B cell (primary cell): Measurements from ENCODE around the gene TMEM158. TPM values are rescaled to one million over a fixed set of nuclear protein-coding genes. Genes with fewer than 3 reads are reported as not detected.

Source experiments
- ATAC-seq: fragments of 200-7000 bp; cut with Tn5 transposase; one replicate; pipeline ENCODE4 v1.10.0; 2021; ENCODE audit warnings: low read depth, mild to moderate bottlenecking, moderate number of reproducible peaks, moderate library complexity
- CTCF ChIA-PET: fragments of 350-600 bp; sonication (Branson Sonifier 250); formaldehyde crosslinking; loops from one replicate; lab custom pipeline; 2021; ENCODE audit warnings: antibody characterized with exemption, inconsistent platforms; lab: Charles Lee
- POLR2A ChIA-PET: fragments of 350-600 bp; sonication (Branson Sonifier 250); formaldehyde crosslinking; loops from one replicate; lab custom pipeline; 2021; ENCODE audit warnings: antibody characterized with exemption; lab: Charles Lee
- DNase-seq: peaks from one replicate; pipeline ENCODE4 v3.0.0; 2013
- H2AFZ ChIP-seq: 2 replicates; pipeline ENCODE4 v1.6.1; 2012; ENCODE audit warnings: mild to moderate bottlenecking, low read depth, low read length; ENCODE audit not compliant: insufficient read depth, poor library complexity, severe bottlenecking
- H3K27ac ChIP-seq, 2 donors: 1 replicate in 1 of 2; 2 replicates in 1 of 2; pipeline ENCODE4 v1.5.1; 2012 to 2013; ENCODE audit warnings: low read length in 2 of 2, mild to moderate bottlenecking in 2 of 2, moderate library complexity in 1 of 2
- H3K27me3 ChIP-seq, 4 experiments: fragments of 200-600 bp in 1 of 4; sonication (generic) in 1 of 4; replicated peaks in 1 of 4; 1 replicate in 2 of 4; 2 replicates in 2 of 4; pipeline versions ENCODE4 v1.6.1 to v1.7.0; 2013 to 2016; ENCODE audit warnings: low read length in 3 of 4, mild to moderate bottlenecking in 2 of 4, mixed read lengths in 1 of 4, moderate library complexity in 1 of 4; ENCODE audit not compliant: insufficient read depth in 4 of 4, control insufficient read depth in 3 of 4; ENCODE audit errors: control extremely low read depth in 1 of 4
- H3K36me3 ChIP-seq, 2 experiments: replicated peaks in 1 of 2; 1 replicate in 1 of 2; 2 replicates in 1 of 2; pipeline versions ENCODE4 v1.6.1 to v1.7.1; 2013; ENCODE audit warnings: low read length in 1 of 2; ENCODE audit not compliant: insufficient read depth in 2 of 2, control insufficient read depth in 1 of 2; ENCODE audit errors: control extremely low read depth in 1 of 2, extremely low read depth in 1 of 2
- H3K4me1 ChIP-seq, 2 donors: fragments of 200-600 bp in 1 of 2; sonication (generic) in 1 of 2; 1 replicate in 1 of 2; 2 replicates in 1 of 2; pipeline versions ENCODE4 v1.5.1 to v1.6.1; 2013 to 2017; ENCODE audit warnings: low read length in 2 of 2; ENCODE audit not compliant: control insufficient read depth in 2 of 2, insufficient read depth in 2 of 2
- H3K4me2 ChIP-seq: replicated peaks from 2 replicates; pipeline ENCODE3; 2012; ENCODE audit warnings: mild to moderate bottlenecking, low read depth, low read length; ENCODE audit not compliant: poor library complexity, severe bottlenecking
- H3K4me3 ChIP-seq, 5 experiments: fragments of 200-600 bp in 1 of 5; sonication (generic) in 1 of 5; 1 replicate in 3 of 5; 2 replicates in 2 of 5; pipeline versions ENCODE4 v1.5.1 to v1.7.0; 2011 to 2016; ENCODE audit warnings: low read length in 4 of 5, mild to moderate bottlenecking in 4 of 5, low read depth in 2 of 5, control low read depth in 1 of 5, moderate library complexity in 1 of 5; ENCODE audit not compliant: insufficient read depth in 1 of 5; ENCODE audit errors: control extremely low read depth in 1 of 5, extremely low read depth in 1 of 5
- H3K79me2 ChIP-seq: fragments of 200-600 bp; sonication (generic); one replicate; pipeline ENCODE4 v1.6.0; 2016; ENCODE audit warnings: low read length; ENCODE audit not compliant: control insufficient read depth, insufficient read depth
- H3K9ac ChIP-seq: fragments of 200-600 bp; sonication (generic); 2 replicates; pipeline ENCODE4 v1.6.1; 2017; ENCODE audit warnings: mild to moderate bottlenecking, low read length, moderate library complexity
- H3K9me3 ChIP-seq, 3 donors: one replicate each; pipeline versions ENCODE4 v1.6.1 to v1.7.1; 2013; ENCODE audit warnings: low read length in 2 of 3; ENCODE audit not compliant: control insufficient read depth in 2 of 3, insufficient read depth in 1 of 3; ENCODE audit errors: control extremely low read depth in 1 of 3
- H4K20me1 ChIP-seq: 2 replicates; pipeline ENCODE4 v1.6.0; 2012; ENCODE audit warnings: mild to moderate bottlenecking, low read length; ENCODE audit not compliant: insufficient read depth, control insufficient read depth, poor library complexity, severe bottlenecking
- H3K27ac Mint-ChIP-seq: one replicate; pipeline ENCODE4 v1.8.0; 2021; ENCODE audit warnings: mixed read lengths
- H3K27me3 Mint-ChIP-seq: one replicate; pipeline ENCODE4 v1.8.0; 2021; ENCODE audit warnings: mixed read lengths
- H3K4me1 Mint-ChIP-seq: one replicate; pipeline ENCODE4 v1.8.0; 2021; ENCODE audit warnings: mixed read lengths
- H3K4me3 Mint-ChIP-seq: one replicate; pipeline ENCODE4 v1.8.0; 2021; ENCODE audit warnings: mixed read lengths
- H3K9me3 Mint-ChIP-seq: one replicate; pipeline ENCODE4 v1.8.0; 2022; ENCODE audit warnings: mixed read lengths; ENCODE audit not compliant: insufficient read depth
- CTCF ChIP-seq: fragments of 200-600 bp; IDR thresholded peaks from one replicate; pipeline ENCODE4 v1.8.0; 2022; ENCODE audit warnings: antibody characterized with exemption, mild to moderate bottlenecking
- EZH2 ChIP-seq: IDR thresholded peaks from 2 replicates; pipeline ENCODE4 v1.6.1; 2012; ENCODE audit warnings: borderline replicate concordance, low read depth, mild to moderate bottlenecking, moderate library complexity, low read length; ENCODE audit not compliant: insufficient read depth, poor library complexity, severe bottlenecking
- WGBS: methylation state at CpG from one replicate; pipeline ENCODE4 v1.1.5; 2013; ENCODE audit warnings: missing lambda C conversion rate; ENCODE audit not compliant: insufficient coverage; 5-methylcytosine and 5-hydroxymethylcytosine counted together
- intact Hi-C: fragments of 100-400 bp; cut with micrococcal nuclease; formaldehyde crosslinking; loops from one replicate; pipeline ENCODE4 v1.10.0; 2022
- polyA plus RNA-seq: library from polyadenylated mRNA; depleted of rRNA; stranded (reverse); fragments of >200 nt; gene quantifications from 2 replicates; pipeline ENCODE4 v1.2.3, GENCODE V29; 2012
- total RNA-seq, 2 donors: library from RNA; stranded (reverse); fragments of 120-200 nt in 1 of 2; gene quantifications; 1 replicate in 1 of 2; 2 replicates in 1 of 2; pipeline versions ENCODE4 v1.2.3 to v1.2.4, GENCODE V29; 2013 to 2022

Gene TMEM158
- total and polyA plus RNA-seq, 2 donors (not counting 1 experiment from before 2014, with no cell fraction given), result not detected

GRCh38 chr3:45273681-45274515, 47.8 kb upstream of the TMEM158 start:
- Mint-ChIP-seq H3K27me3 (peaks cover 50% of the 10 kb centered on the region), H3K4me1 (no peaks in the 10 kb centered on the region), H3K9me3 (peaks cover 8% of the 10 kb centered on the region), H3K4me3 (no peak overlapping the region), H3K27ac (no peak overlapping the region)
- peaks cover 0 to 5% (median 4%) of the 10 kb centered on the region in 3 donors for H3K9me3 ChIP-seq
- H3K4me3 ChIP-seq, result no peak overlapping the region
- TF ChIP-seq CTCF, result no peak
- no peak for TF ChIP-seq EZH2
- DNase-seq (no peak), ATAC-seq (no peak)
- H3K4me1 ChIP-seq, result no peaks in the 10 kb centered on the region
- H3K9ac ChIP-seq, result no peak overlapping the region
- H3K27me3 ChIP-seq, result peaks cover 0 to 11% (median 5%) of the 10 kb centered on the region in 4 experiments
- WGBS, result 60% methylated on average over 4 of the region's 4 CpGs
- H4K20me1 ChIP-seq, result no peaks in the 10 kb centered on the region
- no peak overlapping the region for H3K4me2 ChIP-seq
- POLR2A ChIA-PET, result no interaction called here
- no peak overlapping the region for H3K27ac ChIP-seq
- H3K79me2 ChIP-seq, result no peaks in the 10 kb centered on the region
- intact Hi-C loops, result no loop called here
- no peak overlapping the region for H2AFZ ChIP-seq
- no peaks in the 10 kb centered on the region for H3K36me3 ChIP-seq
- CTCF ChIA-PET, result interaction anchor here (0.5 kb wide), 1 partner anchor 64 kb away, joined by 3 read pairs; no protein-coding TSS in a partner anchor

GRCh38 chr3:45272828-45273470, 46.9 kb upstream of the TMEM158 start:
- ATAC-seq, result no peak
- CTCF ChIA-PET, result no interaction called here
- Histone ChIP-seq H3K27me3 (peaks cover 0 to 10% (median 5%) of the 10 kb centered on the region in 4 experiments), H4K20me1 (no peaks in the 10 kb centered on the region), H3K79me2 (no peaks in the 10 kb centered on the region), H2AFZ (no peak overlapping the region), H3K36me3 (no peaks in the 10 kb centered on the region), H3K27ac (no peak overlapping the region), H3K4me2 (no peak overlapping the region), H3K9me3 (peaks cover 0 to 5% (median 4%) of the 10 kb centered on the region in 3 donors), H3K9ac (no peak overlapping the region), H3K4me1 (no peaks in the 10 kb centered on the region), H3K4me3 (no peak overlapping the region)
- Mint-ChIP-seq H3K27me3 (peaks cover 58% of the 10 kb centered on the region), H3K27ac (no peak overlapping the region), H3K9me3 (peaks cover 5% of the 10 kb centered on the region), H3K4me3 (no peak overlapping the region), H3K4me1 (no peaks in the 10 kb centered on the region)
- POLR2A ChIA-PET, result no interaction called here
- DNase-seq, result no peak
- no peak for TF ChIP-seq CTCF
- no peak for TF ChIP-seq EZH2
- intact Hi-C loops, result no loop called here
- WGBS, result 93% methylated on average over 4 of the region's 6 CpGs
